AG04450 (cell line): ENCODE results near the gene GALNT12. TPM values are rescaled to one million over a fixed set of nuclear protein-coding genes. Genes with fewer than 3 reads are reported as not detected.

Source experiments
- CTCF ChIA-PET: fragments of 300-600, 350-600 bp; formaldehyde crosslinking; extraction: SDS; loops from one replicate; lab custom pipeline; 2022; ENCODE audit warnings: antibody characterized with exemption, inconsistent platforms; lab: Charles Lee
- POLR2A ChIA-PET: fragments of 350-600 bp; formaldehyde crosslinking; extraction: SDS; loops from one replicate; lab custom pipeline; 2021; ENCODE audit warnings: antibody characterized with exemption, inconsistent platforms; lab: Yijun Ruan, JAX
- DNase-seq: peaks from one replicate; pipeline ENCODE4 v3.0.0-alpha.2; 2011; ENCODE audit warnings: low read depth, low spot score
- H3K27ac ChIP-seq: one replicate; pipeline ENCODE4 v1.5.1; 2012; ENCODE audit warnings: low read depth, low read length, control low read depth
- H3K27me3 ChIP-seq: one replicate; pipeline ENCODE4 v1.6.0; 2012; ENCODE audit warnings: low read length; ENCODE audit not compliant: control insufficient read depth, insufficient read depth
- H3K4me3 ChIP-seq: 2 replicates; pipeline ENCODE4 v1.5.1; 2011; ENCODE audit warnings: mild to moderate bottlenecking, low read depth, low read length, control low read depth
- H3K9me3 ChIP-seq: 2 replicates; pipeline ENCODE4 v1.5.1; 2012; ENCODE audit warnings: low read length; ENCODE audit not compliant: control insufficient read depth, insufficient read depth
- CTCF ChIP-seq: IDR thresholded peaks from 2 replicates; pipeline ENCODE4 v1.5.1; 2011; ENCODE audit warnings: low read depth, low read length, control low read depth, inconsistent platforms
- polyA plus RNA-seq: library from polyadenylated mRNA; depleted of rRNA; stranded (reverse); fragments of >200 nt; gene quantifications from 2 replicates; pipeline ENCODE4 v1.2.3, GENCODE V29; 2011

The GALNT12 gene
- polyA plus RNA-seq, 1 experiment = 4.2 TPM

- Histone ChIP-seq H3K4me3 (no peak overlapping the region), H3K9me3 (no peaks in the 10 kb centered on the region), H3K27ac (no peak overlapping the region), H3K27me3 (peaks cover 8% of the 10 kb centered on the region)
- no peak for DNase-seq
- no peak for TF ChIP-seq CTCF
- CTCF ChIA-PET = interaction anchor here (0.9 to 1.2 kb wide), 2 partner anchors 15 to 26 kb away, joined by 3 to 4 read pairs; no protein-coding TSS in a partner anchor
- POLR2A ChIA-PET = no interaction called here
Measured at GRCh38 chr9:98832768-98833089, 25.3 kb downstream of the GALNT12 start.

- no peak for DNase-seq
- Histone ChIP-seq H3K27me3 (peaks cover 4% of the 10 kb centered on the region), H3K4me3 (no peak overlapping the region), H3K9me3 (no peaks in the 10 kb centered on the region), H3K27ac (no peak overlapping the region)
- CTCF ChIA-PET = interaction anchor here (0.9 to 1.2 kb wide), 2 partner anchors 15 to 27 kb away, joined by 3 to 4 read pairs; no protein-coding TSS in a partner anchor
- POLR2A ChIA-PET = no interaction called here
- TF ChIP-seq CTCF = no peak
Measured at GRCh38 chr9:98833090-98833956, 25.9 kb downstream of the GALNT12 start.

GRCh38 chr9:98834386-98834785 lies 26.9 kb downstream of the GALNT12 start:
- POLR2A ChIA-PET = no interaction called here
- no peak for TF ChIP-seq CTCF

GRCh38 chr9:98836206-98836605 lies 28.7 kb downstream of the GALNT12 start:
- Histone ChIP-seq H3K4me3 (no peak overlapping the region), H3K27ac (no peak overlapping the region), H3K27me3 (peaks cover 3% of the 10 kb centered on the region), H3K9me3 (no peaks in the 10 kb centered on the region)
- ChIA-PET POLR2A (no interaction called here), CTCF (interaction anchor here (0.7 to 2.0 kb wide), 2 partner anchors 12 to 29 kb away, joined by 4 to 8 read pairs; no protein-coding TSS in a partner anchor)
- no peak for DNase-seq
- no peak for TF ChIP-seq CTCF

More at GRCh38 chr9:98834386-98834785, 26.9 kb downstream of the GALNT12 start:
- CTCF ChIA-PET = no interaction called here
- no peak for DNase-seq
- no peaks in the 10 kb centered on the region for H3K9me3 ChIP-seq
- H3K4me3 ChIP-seq = no peak overlapping the region
- H3K27me3 ChIP-seq = peaks cover 3% of the 10 kb centered on the region
- no peak overlapping the region for H3K27ac ChIP-seq

- Histone ChIP-seq H3K27ac (no peak overlapping the region), H3K9me3 (no peaks in the 10 kb centered on the region), H3K4me3 (no peak overlapping the region), H3K27me3 (peaks cover 3% of the 10 kb centered on the region)
- no peak for TF ChIP-seq CTCF
- no peak for DNase-seq
- ChIA-PET POLR2A (no interaction called here), CTCF (interaction anchor here (2.0 kb wide), 1 partner anchor 11 kb away, joined by 8 read pairs; no protein-coding TSS in a partner anchor)
Measured at GRCh38 chr9:98837516-98837915, 30.0 kb downstream of the GALNT12 start.
